Measurements from ENCODE around the gene ADGRL3.

ADGRL3 gene

DNA sequence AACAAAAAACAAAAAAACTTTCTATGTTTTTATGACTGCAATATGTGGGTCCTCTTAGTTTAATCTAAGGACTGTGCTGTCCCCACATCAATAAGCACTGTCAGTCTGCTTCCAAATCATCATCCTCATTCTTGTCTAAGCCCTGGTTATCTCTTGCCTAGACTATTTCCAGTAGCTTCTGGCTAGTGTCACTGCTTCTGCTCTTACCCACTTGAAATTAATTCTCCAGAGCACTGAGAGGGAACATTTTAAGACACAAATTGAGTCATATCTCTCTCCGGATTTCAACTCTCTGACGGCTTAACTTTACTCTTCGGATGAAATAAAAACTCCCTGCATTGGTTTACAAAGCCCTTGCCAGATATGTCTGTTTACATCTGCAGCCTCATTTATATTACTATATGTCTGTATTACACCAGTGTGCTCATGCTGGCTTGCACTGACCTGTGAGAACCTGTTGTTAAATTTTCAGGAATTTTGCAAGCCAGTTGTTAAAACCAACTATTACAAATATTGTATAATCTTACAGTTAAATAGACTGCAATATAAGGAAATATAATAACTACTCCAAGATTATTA, 345.9 kb downstream of the ADGRL3 start:
- H3K4me3 ChIP-seq (replicated peaks; ENCODE audit: low read depth, low read length), result no peak overlapping the region
- no peak for DNase-seq (ENCODE audit: extremely low read depth, low read depth)
- TF ChIP-seq, protein P1, sequence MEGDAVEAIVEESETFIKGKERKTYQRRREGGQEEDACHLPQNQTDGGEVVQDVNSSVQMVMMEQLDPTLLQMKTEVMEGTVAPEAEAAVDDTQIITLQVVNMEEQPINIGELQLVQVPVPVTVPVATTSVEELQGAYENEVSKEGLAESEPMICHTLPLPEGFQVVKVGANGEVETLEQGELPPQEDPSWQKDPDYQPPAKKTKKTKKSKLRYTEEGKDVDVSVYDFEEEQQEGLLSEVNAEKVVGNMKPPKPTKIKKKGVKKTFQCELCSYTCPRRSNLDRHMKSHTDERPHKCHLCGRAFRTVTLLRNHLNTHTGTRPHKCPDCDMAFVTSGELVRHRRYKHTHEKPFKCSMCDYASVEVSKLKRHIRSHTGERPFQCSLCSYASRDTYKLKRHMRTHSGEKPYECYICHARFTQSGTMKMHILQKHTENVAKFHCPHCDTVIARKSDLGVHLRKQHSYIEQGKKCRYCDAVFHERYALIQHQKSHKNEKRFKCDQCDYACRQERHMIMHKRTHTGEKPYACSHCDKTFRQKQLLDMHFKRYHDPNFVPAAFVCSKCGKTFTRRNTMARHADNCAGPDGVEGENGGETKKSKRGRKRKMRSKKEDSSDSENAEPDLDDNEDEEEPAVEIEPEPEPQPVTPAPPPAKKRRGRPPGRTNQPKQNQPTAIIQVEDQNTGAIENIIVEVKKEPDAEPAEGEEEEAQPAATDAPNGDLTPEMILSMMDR (IDR thresholded peaks at IDR 0.05; ENCODE audit: low read depth, low read length, missing control alignments), result no peak

DNA sequence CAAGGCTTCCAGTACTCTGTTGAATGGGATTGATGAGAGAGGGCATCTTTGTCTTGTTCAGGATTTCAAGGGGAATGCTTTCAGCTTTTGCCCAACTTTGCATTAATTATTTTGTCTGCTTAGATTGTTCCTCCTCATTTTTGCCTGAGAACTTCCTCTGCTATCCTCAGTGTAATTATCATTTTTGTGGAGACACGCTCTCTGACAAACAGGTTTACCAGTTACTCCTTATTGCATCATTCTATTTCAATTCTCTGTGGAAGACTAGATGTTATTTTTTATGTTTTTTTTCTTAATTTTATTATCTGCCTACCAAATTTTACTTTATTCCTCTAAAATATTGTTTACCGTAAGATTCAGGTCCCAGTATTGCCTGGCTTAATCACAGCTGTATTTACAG, 349.2 kb downstream of the ADGRL3 start:
- no peak for DNase-seq (ENCODE audit: extremely low read depth, low read depth)
- H3K4me3 ChIP-seq (replicated peaks; ENCODE audit: low read depth, low read length), result no peak overlapping the region
- TF ChIP-seq, protein P1 (IDR thresholded peaks at IDR 0.05; ENCODE audit: low read depth, low read length, missing control alignments), result no peak

DNA sequence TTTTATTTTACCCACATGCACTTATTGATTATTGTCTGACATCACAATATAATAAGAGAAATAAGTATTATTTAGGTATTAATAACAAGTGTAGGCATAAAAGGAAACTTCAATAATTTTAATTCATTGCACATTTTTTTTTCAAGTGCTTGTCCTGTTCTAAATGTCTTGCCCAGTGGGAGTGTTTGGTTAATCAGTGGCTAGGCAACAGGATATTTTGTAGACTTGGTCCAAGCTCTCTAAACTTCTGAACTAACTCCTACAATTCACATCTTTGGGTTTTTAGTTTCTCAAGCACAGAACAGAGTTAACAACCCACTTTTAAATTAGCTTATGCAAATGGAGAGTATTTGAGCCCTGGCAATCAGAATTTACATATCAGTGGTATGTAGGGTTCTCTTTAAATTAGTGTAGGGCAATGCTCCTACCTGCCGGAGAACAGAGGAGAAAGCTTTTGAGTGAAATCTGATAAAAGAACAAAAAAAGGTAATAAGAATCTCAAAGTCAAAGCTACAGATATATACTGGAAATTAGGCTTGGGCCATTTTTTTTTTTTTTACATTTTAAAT, 353.5 kb downstream of the ADGRL3 start:
- TF ChIP-seq, protein P1 (IDR thresholded peaks at IDR 0.05; ENCODE audit: low read depth, low read length, missing control alignments), result no peak
- H3K4me3 ChIP-seq (replicated peaks; ENCODE audit: low read depth, low read length), result no peak overlapping the region
- DNase-seq (ENCODE audit: extremely low read depth, low read depth), result no peak

DNA sequence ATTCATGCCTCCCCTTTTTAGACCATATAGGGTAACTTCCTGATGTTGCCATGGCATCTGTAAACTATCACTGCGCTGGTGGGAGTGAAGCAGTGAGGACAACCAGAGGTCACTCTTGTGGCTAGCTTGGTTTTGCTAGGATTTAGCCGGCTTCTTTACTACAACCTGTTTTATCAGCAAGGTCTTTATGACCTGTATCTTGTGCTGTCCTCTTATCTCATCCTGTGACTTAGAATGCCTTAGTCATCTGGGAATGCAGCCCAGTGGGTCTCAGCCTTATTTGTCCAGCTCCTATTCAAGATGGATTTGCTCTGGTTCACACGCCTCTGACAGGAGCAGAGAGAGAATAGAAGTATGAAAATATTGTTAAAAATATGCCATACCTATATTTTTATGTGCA, 355.7 kb downstream of the ADGRL3 start:
- H3K4me3 ChIP-seq (replicated peaks; ENCODE audit: low read depth, low read length), result no peak overlapping the region
- no peak for DNase-seq (ENCODE audit: extremely low read depth, low read depth)
- TF ChIP-seq, protein P1 (IDR thresholded peaks at IDR 0.05; ENCODE audit: low read depth, low read length, missing control alignments), result no peak

DNA sequence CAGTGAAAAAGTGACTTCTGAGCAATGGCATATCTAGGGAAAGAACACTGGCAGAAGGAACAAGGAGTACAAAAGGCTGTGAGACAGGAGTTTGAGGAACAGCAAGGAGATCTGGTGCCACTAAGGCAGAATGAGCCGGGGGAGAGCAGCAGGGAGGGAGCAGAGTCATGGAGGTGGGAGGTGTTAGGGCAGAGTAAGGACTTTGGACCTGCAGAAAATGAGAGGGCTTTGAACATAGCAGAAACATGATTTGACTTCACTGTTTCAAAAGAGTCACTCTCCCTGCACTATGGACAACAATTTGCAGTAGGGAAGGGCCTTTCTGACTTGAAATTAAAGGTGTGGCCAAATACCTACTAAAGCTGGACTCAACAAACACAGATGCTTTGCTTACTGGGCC, 356.2 kb downstream of the ADGRL3 start:
- TF ChIP-seq, protein P1 (IDR thresholded peaks at IDR 0.05; ENCODE audit: low read depth, low read length, missing control alignments), result no peak
- no peak for DNase-seq (ENCODE audit: extremely low read depth, low read depth)
- no peak overlapping the region for H3K4me3 ChIP-seq (replicated peaks; ENCODE audit: low read depth, low read length)

DNA sequence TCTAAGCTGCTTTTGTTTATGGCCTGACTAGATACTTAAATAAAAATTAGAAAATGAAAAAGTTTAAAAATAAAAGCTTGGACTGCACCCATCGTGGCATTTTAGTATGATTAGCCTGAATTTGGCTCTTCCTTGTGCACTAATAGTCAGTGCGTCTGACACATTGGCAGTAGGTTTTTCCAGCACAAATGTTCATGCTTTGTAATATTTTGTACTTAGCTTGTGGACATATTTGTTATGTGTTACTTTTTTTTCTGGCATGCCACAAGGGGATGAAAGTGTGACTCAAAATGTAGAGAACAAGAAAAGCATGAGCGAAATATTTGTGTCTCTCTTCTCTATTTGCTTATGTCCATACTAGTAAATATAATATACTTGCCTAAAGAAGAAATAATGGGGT, 359.3 kb downstream of the ADGRL3 start:
- no peak overlapping the region for H3K4me3 ChIP-seq (replicated peaks; ENCODE audit: low read depth, low read length)
- DNase-seq (ENCODE audit: extremely low read depth, low read depth), result no peak
- TF ChIP-seq, protein P1 (IDR thresholded peaks at IDR 0.05; ENCODE audit: low read depth, low read length, missing control alignments), result no peak

DNA sequence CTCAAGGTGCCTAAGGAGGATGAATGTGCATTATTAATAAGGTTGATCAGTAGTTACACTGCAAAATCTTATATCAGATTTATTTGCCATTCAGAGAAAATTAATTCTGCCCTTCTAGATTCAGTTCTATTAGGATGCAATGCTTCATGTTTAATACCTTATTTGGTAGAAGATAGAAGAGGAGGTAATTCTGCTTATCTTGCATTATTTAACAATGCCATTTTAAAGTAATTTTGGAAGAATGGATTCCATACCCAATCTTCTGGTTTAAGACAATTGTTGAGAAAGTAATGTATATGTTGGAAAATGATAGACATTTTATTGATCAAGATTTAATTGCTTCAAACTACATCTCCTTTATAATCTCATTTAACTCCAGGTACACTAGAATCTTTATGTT, 360.9 kb downstream of the ADGRL3 start:
- TF ChIP-seq, protein P1 (IDR thresholded peaks at IDR 0.05; ENCODE audit: low read depth, low read length, missing control alignments), result no peak
- no peak overlapping the region for H3K4me3 ChIP-seq (replicated peaks; ENCODE audit: low read depth, low read length)
- DNase-seq (ENCODE audit: extremely low read depth, low read depth), result no peak
